Calu3 (cell line): Measurements from ENCODE around the gene DMRTC1B. TPM values are rescaled to one million over a fixed set of nuclear protein-coding genes. Genes with fewer than 3 reads are reported as not detected.
"Not testable (repeated sequence)": the region's sequence is repeated elsewhere in the genome, so short reads cannot be mapped to it uniquely, and the experiment has no call there.

ENCODE experiments used
- BruUV-seq: library from RNA; stranded (reverse); fragments of 400-500 nt; replicated peaks from 2 replicates; lab custom pipeline; 2021; lab: Mats Ljungman, UMichigan
- CTCF ChIA-PET: fragments of 300-600 bp; sonication (Branson Sonifier 250); formaldehyde crosslinking; loops from one replicate; lab custom pipeline; 2022; ENCODE audit warnings: antibody characterized with exemption; lab: Charles Lee
- DNase-seq: peaks from one replicate; pipeline ENCODE4 v3.0.0; 2022
- H3K27ac Mint-ChIP-seq: one replicate; pipeline ENCODE4 v1.8.0; 2022; ENCODE audit warnings: mixed read lengths; ENCODE audit not compliant: unreplicated experiment
- H3K27me3 Mint-ChIP-seq: one replicate; pipeline ENCODE4 v1.8.0; 2022; ENCODE audit warnings: mixed read lengths; ENCODE audit not compliant: unreplicated experiment
- H3K36me3 Mint-ChIP-seq: one replicate; pipeline ENCODE4 v1.8.0; 2022; ENCODE audit warnings: mild to moderate bottlenecking, moderate library complexity, mixed read lengths; ENCODE audit not compliant: insufficient read depth, unreplicated experiment
- H3K4me1 Mint-ChIP-seq: one replicate; pipeline ENCODE4 v1.8.0; 2022; ENCODE audit warnings: mild to moderate bottlenecking, low read depth, mixed read lengths; ENCODE audit not compliant: unreplicated experiment
- H3K4me3 Mint-ChIP-seq: one replicate; pipeline ENCODE4 v1.8.0; 2022; ENCODE audit warnings: mild to moderate bottlenecking, low read depth, moderate library complexity, mixed read lengths; ENCODE audit not compliant: unreplicated experiment
- H3K9me3 Mint-ChIP-seq: one replicate; pipeline ENCODE4 v1.8.0; 2022; ENCODE audit warnings: low read depth, mixed read lengths; ENCODE audit not compliant: unreplicated experiment
- intact Hi-C: fragments of 100-400 bp; cut with micrococcal nuclease; formaldehyde crosslinking; loops from one replicate; pipeline ENCODE4 v1.10.0; 2022; ENCODE audit not compliant: unreplicated experiment
- total RNA-seq: library from RNA; stranded (reverse); gene quantifications from 2 replicates; pipeline ENCODE4 v1.2.3, GENCODE V29; 2022

Gene DMRTC1B
- total RNA-seq, 1 experiment from 2014 or later: not detected

DNA sequence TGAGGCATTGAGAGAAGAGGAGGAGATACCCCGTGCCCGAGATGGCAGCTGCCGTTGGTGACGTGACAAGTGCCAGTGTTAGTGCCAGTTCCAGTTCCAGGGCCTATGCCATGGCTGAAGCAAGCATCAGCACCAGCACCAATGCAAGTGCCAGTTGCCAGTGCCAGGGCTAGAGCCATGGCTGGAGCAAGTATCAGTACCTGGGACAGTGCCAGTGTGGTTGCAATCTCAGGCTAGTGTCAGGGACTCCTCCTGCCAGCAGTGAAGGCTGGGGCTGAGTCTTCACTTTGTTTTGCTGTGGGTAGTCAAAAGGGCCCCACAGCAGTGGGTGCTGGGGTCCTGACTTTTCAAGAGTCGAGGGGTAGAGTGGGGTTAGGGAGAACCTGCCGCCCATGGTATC is 1.5 kb downstream of the DMRTC1B start:
- CTCF ChIA-PET, intact Hi-C loops, H3K4me1 Mint-ChIP-seq, DNase-seq, H3K27me3 Mint-ChIP-seq, H3K9me3 Mint-ChIP-seq, H3K4me3 Mint-ChIP-seq, BruUV-seq, H3K36me3 Mint-ChIP-seq, H3K27ac Mint-ChIP-seq: not testable (repeated sequence)

DNA sequence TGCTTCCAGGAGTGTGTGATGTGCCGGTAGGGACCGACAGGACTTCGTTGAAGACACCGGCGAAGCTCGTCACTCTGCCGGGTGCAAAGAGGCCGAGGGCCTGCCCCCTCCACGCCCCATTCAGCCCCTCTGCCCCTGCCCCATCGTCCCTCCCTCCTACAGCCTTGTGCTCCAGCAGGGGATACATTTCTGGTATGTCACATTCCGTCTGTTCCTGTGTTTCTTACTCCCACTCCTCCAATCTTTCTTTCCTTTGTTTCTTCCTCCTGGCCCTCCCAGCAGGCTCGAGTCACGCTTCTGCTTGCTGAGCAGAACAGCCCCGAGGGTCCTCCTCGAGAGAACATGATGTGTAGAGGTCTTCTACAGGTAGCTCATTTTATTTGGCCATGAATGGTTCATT is 5.9 kb downstream of the DMRTC1B start, which contains the start of gene FAM236B:
FAM236B (minus strand) TSS at position 101 of the 400 bp plus-strand sequence; CDS start at position 1, 100 bp downstream.
- CTCF ChIA-PET, intact Hi-C loops, H3K36me3 Mint-ChIP-seq: not testable (repeated sequence)

DNA sequence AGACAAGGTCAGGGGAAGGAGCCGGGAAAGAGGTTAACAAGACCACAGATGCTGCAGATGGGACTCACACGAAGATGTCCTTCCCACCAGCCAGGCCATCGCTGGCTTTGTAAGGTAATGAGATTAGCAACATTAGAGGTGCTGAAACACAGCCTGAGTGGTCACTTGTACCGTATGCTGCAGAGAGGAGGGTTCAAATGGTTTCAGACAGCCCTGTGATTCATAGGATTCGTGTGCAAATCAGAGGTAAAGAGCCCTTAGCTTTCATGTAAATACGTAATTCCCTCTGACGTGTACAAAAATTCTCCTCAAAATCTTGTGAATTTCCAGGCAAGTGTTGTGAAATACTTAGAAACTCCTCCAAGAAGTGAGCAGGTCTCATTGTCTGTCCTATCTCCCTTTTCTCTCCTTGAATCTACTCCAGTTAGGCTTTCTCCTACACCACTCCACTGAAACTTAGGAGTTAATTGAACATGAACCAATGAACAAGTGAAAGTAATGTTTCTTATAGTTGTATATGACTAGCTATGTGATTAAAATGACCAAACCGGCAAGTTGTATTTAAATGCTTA is 6.8 kb downstream of the DMRTC1B start:
- H3K4me1 Mint-ChIP-seq, H3K36me3 Mint-ChIP-seq, H3K9me3 Mint-ChIP-seq, H3K27ac Mint-ChIP-seq, H3K27me3 Mint-ChIP-seq, CTCF ChIA-PET, intact Hi-C loops, BruUV-seq, H3K4me3 Mint-ChIP-seq, DNase-seq: not testable (repeated sequence)

More for the DNA sequence above, 5.9 kb downstream of the DMRTC1B start, which contains the start of gene FAM236B:
- H3K27me3 Mint-ChIP-seq, H3K27ac Mint-ChIP-seq, DNase-seq, BruUV-seq, H3K9me3 Mint-ChIP-seq, H3K4me3 Mint-ChIP-seq, H3K4me1 Mint-ChIP-seq: not testable (repeated sequence)

DNA sequence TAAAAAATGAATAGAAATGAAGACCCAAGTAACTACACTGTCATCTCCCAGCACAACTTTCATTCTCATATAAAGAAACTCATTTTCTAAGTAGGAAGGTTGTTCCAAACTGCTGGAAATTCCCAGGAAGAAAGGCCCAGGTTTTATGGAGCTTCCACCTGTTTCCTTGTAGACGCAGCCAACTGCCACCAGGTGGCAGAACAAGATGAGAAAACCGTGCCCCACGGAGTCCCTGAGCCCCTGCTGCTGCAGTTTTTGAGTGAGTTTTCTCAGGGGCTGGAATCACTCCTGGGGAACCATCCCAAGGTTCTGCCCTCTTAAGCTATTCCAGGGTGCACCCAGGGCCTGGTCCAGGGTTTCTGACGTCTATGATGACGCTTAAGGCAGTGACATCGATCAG is 7.3 kb downstream of the DMRTC1B start:
- BruUV-seq, intact Hi-C loops, DNase-seq, H3K9me3 Mint-ChIP-seq, H3K27me3 Mint-ChIP-seq, H3K27ac Mint-ChIP-seq, H3K4me3 Mint-ChIP-seq, H3K4me1 Mint-ChIP-seq, CTCF ChIA-PET, H3K36me3 Mint-ChIP-seq: not testable (repeated sequence)

DNA sequence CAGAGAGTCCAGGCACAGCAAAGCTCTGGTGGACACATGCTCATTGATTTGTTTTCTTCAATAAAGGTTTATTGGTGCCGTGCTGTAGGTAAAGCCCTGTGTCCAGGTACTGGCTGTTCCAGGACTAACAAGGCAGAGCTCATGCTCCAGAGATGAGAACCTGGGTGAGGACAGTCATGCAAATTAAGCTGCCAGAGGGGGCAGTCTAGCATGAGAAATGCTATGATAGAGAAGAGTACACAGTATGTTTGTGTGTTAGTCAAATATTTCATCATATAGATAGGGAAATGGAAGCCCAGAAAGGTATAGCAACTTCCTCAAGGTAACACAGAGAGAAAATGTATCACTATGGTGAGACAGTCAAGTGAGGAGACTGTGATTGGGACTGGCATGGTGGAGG is 11.5 kb downstream of the DMRTC1B start:
- H3K4me1 Mint-ChIP-seq, H3K27me3 Mint-ChIP-seq, H3K36me3 Mint-ChIP-seq, BruUV-seq, DNase-seq, H3K27ac Mint-ChIP-seq, H3K9me3 Mint-ChIP-seq, intact Hi-C loops, CTCF ChIA-PET, H3K4me3 Mint-ChIP-seq: not testable (repeated sequence)

DNA sequence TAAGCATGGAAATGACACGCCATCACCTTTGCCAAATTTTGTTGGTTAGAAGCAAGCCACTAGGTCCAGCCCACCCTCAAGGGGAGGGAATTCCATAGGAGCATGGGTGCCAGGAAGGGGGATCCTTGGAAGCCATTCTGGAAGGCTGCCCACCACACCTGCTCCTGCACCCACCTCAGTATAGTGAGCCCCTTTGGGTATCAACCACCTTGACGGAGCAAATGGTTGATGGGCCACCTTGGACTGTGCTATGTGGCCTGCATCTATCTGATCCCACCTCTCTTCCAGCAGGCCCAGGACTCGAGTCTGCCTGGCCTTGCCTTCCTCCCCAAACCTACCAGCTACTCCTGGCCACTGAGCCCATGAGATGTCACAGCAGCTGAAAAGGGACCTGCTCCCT is 13.7 kb downstream of the DMRTC1B start:
- H3K27ac Mint-ChIP-seq, intact Hi-C loops: not testable (repeated sequence)

DNA sequence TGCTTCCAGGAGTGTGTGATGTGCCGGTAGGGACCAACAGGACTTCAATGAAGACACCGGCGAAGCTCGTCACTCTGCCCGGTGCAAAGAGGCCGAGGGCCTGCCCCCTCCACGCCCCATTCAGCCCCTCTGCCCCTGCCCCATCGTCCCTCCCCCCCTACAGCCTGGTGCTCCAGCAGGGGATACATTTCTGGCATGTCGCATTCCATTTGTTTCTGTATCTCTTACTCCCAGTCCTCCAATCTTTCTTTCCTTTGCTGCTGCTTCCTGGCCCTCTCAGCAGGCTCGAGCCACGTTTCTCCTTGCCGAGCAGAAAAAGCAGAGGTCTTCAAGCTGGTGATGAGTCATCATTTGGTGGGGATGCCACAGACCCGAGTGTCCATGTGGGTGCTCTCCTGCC is 31.4 kb downstream of the DMRTC1B start, which contains the start of gene FAM236D:
FAM236D (minus strand) TSS at position 101 of the 400 bp plus-strand sequence; CDS start at position 1, 100 bp downstream.
- H3K9me3 Mint-ChIP-seq, H3K36me3 Mint-ChIP-seq, H3K27ac Mint-ChIP-seq, H3K4me3 Mint-ChIP-seq, H3K4me1 Mint-ChIP-seq, DNase-seq, CTCF ChIA-PET, H3K27me3 Mint-ChIP-seq, BruUV-seq, intact Hi-C loops: not testable (repeated sequence)

More for the DNA sequence above, 13.7 kb downstream of the DMRTC1B start:
- H3K36me3 Mint-ChIP-seq, H3K4me3 Mint-ChIP-seq, BruUV-seq, H3K27me3 Mint-ChIP-seq, H3K9me3 Mint-ChIP-seq, H3K4me1 Mint-ChIP-seq, DNase-seq, CTCF ChIA-PET: not testable (repeated sequence)

DNA sequence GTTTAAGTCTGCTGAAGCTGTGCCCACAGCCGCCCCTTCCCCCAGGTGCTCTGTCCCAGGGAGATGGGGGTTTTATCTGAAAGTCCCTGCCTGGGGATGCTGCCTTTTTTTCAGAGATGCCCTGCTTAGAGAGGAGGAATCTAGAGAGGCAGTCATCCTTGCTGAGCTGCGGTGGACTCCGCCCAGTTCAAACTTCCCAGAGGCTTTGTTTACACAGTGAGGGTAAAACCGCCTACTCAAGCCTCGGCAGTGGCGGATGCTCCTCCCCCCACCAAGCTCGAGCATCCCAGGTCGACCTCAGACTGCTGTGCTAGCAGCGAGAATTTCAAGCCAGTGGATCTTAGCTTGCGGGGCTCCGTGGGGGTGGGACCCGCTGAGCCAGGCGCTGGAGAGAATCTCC is 54.0 kb downstream of the DMRTC1B start:
- BruUV-seq, H3K4me1 Mint-ChIP-seq, H3K9me3 Mint-ChIP-seq, DNase-seq, CTCF ChIA-PET, H3K4me3 Mint-ChIP-seq, H3K27ac Mint-ChIP-seq, H3K36me3 Mint-ChIP-seq, intact Hi-C loops, H3K27me3 Mint-ChIP-seq: not testable (repeated sequence)

DNA sequence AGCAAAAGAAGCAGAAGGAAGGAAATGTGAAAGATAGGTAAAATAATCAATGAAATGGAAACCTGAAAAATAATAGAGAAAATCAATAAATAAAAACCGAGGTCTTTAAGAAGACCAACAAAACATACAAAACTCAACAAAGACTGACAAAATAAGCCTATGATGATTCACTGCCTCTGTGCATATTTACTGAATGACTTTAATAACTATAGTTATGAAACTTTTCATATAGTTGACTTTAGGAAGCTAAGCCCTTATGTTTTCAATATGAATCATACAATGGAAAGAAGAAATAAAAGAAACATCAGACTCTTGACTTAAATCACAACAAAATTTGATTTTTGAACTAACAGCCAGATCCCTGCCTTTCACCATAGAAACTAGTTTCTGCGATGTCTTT is 60.8 kb downstream of the DMRTC1B start:
- intact Hi-C loops, H3K4me3 Mint-ChIP-seq, BruUV-seq, CTCF ChIA-PET, H3K27ac Mint-ChIP-seq, H3K27me3 Mint-ChIP-seq, H3K9me3 Mint-ChIP-seq, H3K36me3 Mint-ChIP-seq, H3K4me1 Mint-ChIP-seq, DNase-seq: not testable (repeated sequence)

DNA sequence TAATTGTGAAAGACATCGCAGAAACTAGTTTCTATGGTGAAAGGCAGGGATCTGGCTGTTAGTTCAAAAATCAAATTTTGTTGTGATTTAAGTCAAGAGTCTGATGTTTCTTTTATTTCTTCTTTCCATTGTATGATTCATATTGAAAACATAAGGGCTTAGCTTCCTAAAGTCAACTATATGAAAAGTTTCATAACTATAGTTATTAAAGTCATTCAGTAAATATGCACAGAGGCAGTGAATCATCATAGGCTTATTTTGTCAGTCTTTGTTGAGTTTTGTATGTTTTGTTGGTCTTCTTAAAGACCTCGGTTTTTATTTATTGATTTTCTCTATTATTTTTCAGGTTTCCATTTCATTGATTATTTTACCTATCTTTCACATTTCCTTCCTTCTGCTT is 106.2 kb downstream of the DMRTC1B start:
- H3K9me3 Mint-ChIP-seq, H3K27me3 Mint-ChIP-seq, DNase-seq, BruUV-seq, intact Hi-C loops, CTCF ChIA-PET, H3K4me1 Mint-ChIP-seq, H3K27ac Mint-ChIP-seq, H3K4me3 Mint-ChIP-seq, H3K36me3 Mint-ChIP-seq: not testable (repeated sequence)
